ENCODE measurements around the gene CREB3L1. TPM values are rescaled to one million over a fixed set of nuclear protein-coding genes. Genes with fewer than 3 reads are reported as not detected.

Gene CREB3L1
- total RNA-seq, 4 donors from 2014 or later, result 35.8 to 50.7 (median 41.6) TPM

GRCh38 chr11:46331282-46331984 lies 54.0 kb downstream of the CREB3L1 start:
- Histone ChIP-seq H3K27ac (no peak overlapping the region), H3K4me1 (peaks cover 8 to 21% (median 15%) of the 10 kb centered on the region in 4 donors), H3K4me3 (no peak overlapping the region), H3K36me3 (no peaks in the 10 kb centered on the region), H3K27me3 (peaks cover 67% of the 10 kb centered on the region), H3K9me3 (no peaks in the 10 kb centered on the region)
- in situ Hi-C loops (cut with MboI; ENCODE audit: low pct_ligation_motif_present in 1 of 4, low pct_unique_long_range_greater_than_20kb in 1 of 4, low sequenced_read_pairs in 3 of 4), result no loop called here
- no peak for TF ChIP-seq POLR2A (IDR thresholded peaks at IDR 0.05)
- no peak for TF ChIP-seq CTCF (IDR thresholded peaks at IDR 0.05)
- TF ChIP-seq EP300 (IDR thresholded peaks at IDR 0.05; ENCODE audit: low read depth), result no peak
- TF ChIP-seq POLR2AphosphoS5 (IDR thresholded peaks at IDR 0.05), result no peak
- intact Hi-C loops (cut with DNase I; ENCODE audit: low total_unique reads), result no loop called here
- no peak for DNase-seq
- 55 to 67% methylated on average over 3 to 5 of the region's 5 CpGs for WGBS, 2 donors (ENCODE audit: low coverage in 1 of 2)

DNA sequence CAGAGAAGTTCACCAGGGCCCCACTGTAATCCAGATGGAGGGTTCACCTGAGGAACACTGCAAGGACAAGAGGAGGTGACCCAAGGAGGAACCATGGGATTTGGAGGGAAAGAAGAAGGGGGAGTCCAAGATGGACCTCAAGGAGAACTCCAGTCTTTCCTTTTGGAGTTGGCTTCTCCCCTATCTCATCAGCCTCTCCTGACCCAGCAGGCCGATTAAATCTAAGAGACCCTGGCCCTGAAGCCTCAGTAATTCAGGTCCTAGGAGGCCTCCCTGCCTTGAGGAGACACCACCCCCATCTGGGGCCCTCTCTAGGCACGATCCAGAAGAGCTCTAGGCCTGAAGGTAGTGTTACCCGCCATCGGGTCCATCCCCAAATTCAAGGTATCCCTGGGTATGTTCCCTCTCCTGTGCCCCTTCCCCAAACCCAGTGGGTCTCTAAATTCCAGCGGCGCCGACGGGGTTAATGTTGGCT lies 54.7 kb downstream of the CREB3L1 start:
- DNase-seq, result no peak
- Histone ChIP-seq H3K4me1 (peaks cover 8 to 21% (median 15%) of the 10 kb centered on the region in 4 donors), H3K27ac (no peak overlapping the region), H3K4me3 (peak overlapping the region in 2 of 4 donors; percentile 42 to 51), H3K9me3 (no peaks in the 10 kb centered on the region), H3K36me3 (no peaks in the 10 kb centered on the region), H3K27me3 (peaks cover 67% of the 10 kb centered on the region)
- in situ Hi-C loops (cut with MboI; ENCODE audit: low pct_ligation_motif_present in 1 of 4, low pct_unique_long_range_greater_than_20kb in 1 of 4, low sequenced_read_pairs in 3 of 4) (no loop called here), intact Hi-C loops (cut with DNase I; ENCODE audit: low total_unique reads) (no loop called here)
- TF ChIP-seq POLR2A (IDR thresholded peaks at IDR 0.05) (no peak), POLR2AphosphoS5 (IDR thresholded peaks at IDR 0.05) (no peak), EP300 (IDR thresholded peaks at IDR 0.05; ENCODE audit: low read depth) (no peak), CTCF (IDR thresholded peaks at IDR 0.05) (no peak)
- 25% methylated on average over 8 of the region's 8 CpGs; no CpG with 5 or more reads in 1 of the 2 donors for WGBS, 2 donors (ENCODE audit: low coverage in 1 of 2)

DNA sequence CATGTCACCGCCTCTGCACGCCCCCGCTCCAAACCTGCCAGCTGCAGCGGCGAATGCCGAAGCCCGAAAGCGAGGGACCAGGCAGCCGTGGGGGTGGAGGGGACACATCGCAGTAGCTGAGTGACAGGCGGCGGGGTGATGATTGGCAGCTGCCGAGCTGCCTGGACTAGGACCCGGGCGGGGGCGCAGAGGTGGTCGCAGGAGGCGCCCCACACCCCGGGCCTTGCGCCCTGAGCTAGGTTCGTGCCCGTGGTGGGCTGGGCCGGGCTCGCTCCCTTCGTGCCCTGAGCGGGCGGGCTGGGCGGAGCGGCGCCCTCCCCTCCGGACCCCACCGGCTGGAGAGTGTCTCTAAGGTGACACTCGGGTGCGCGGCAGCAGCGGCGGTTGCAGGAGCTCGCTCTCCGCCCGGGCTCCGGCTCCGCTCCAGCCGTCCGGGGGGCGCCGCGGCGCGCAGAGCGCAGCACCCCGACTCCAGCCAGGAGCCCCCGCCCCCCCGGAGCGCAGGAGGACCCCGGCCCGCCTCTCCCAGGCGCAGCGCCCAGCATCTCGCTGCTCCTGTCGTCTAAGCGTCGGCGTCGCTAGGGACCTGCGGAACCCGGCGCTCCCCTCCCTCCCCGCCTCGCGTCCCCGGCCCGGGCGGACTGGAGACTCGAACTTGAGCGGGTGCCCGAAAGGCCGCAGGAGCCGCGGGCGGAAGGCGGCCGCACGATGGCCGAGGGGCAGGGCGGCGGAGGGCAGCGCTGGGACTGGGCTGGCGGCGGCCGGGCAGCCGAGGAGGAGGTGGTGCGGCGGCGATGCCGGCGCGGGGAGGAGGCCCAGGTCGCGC lies 55.3 kb downstream of the CREB3L1 start:
- in situ Hi-C loops (cut with MboI; ENCODE audit: low pct_ligation_motif_present in 1 of 4, low pct_unique_long_range_greater_than_20kb in 1 of 4, low sequenced_read_pairs in 3 of 4) (no loop called here), intact Hi-C loops (cut with DNase I; ENCODE audit: low total_unique reads) (no loop called here)
- Histone ChIP-seq H3K27ac (no peak overlapping the region), H3K36me3 (no peaks in the 10 kb centered on the region), H3K4me1 (peaks cover 8 to 21% (median 15%) of the 10 kb centered on the region in 4 donors), H3K27me3 (peaks cover 67% of the 10 kb centered on the region), H3K4me3 (peak overlapping the region; percentile 24 to 51 (median 36)), H3K9me3 (no peaks in the 10 kb centered on the region)
- DNase-seq, result no peak
- TF ChIP-seq EP300 (IDR thresholded peaks at IDR 0.05; ENCODE audit: low read depth), result no peak
- no peak for TF ChIP-seq POLR2A (IDR thresholded peaks at IDR 0.05)
- no peak for TF ChIP-seq CTCF (IDR thresholded peaks at IDR 0.05)
- TF ChIP-seq POLR2AphosphoS5 (IDR thresholded peaks at IDR 0.05), result no peak
- WGBS, 2 donors (ENCODE audit: low coverage in 1 of 2), result 1 to 20% methylated on average over 1 to 58 of the region's 99 CpGs

- in situ Hi-C loops (cut with MboI; ENCODE audit: low pct_ligation_motif_present in 1 of 4, low pct_unique_long_range_greater_than_20kb in 1 of 4, low sequenced_read_pairs in 3 of 4), result no loop called here
- peaks cover 8 to 23% (median 16%) of the 10 kb centered on the region in 4 donors for H3K4me1 ChIP-seq
- TF ChIP-seq POLR2AphosphoS5 (IDR thresholded peaks at IDR 0.05), result no peak
- no peak for TF ChIP-seq POLR2A (IDR thresholded peaks at IDR 0.05)
- TF ChIP-seq EP300 (IDR thresholded peaks at IDR 0.05; ENCODE audit: low read depth), result no peak
- no peak for TF ChIP-seq CTCF (IDR thresholded peaks at IDR 0.05)
- no peak overlapping the region for H3K27ac ChIP-seq
- no peak for DNase-seq
- peak overlapping the region in 3 of 4 donors; percentile 24 to 51 (median 42) for H3K4me3 ChIP-seq
- peaks cover 64% of the 10 kb centered on the region for H3K27me3 ChIP-seq
- intact Hi-C loops (cut with DNase I; ENCODE audit: low total_unique reads), result no loop called here
- H3K9me3 ChIP-seq, result no peaks in the 10 kb centered on the region
- 11 to 12% methylated on average over 5 to 25 of the region's 25 CpGs for WGBS, 2 donors (ENCODE audit: low coverage in 1 of 2)
- H3K36me3 ChIP-seq, result no peaks in the 10 kb centered on the region
Observed at GRCh38 chr11:46333394-46333947, 56.0 kb downstream of the CREB3L1 start.

Data from transverse colon (tissue), 4 donors.